ENCODE data around the gene SLC35F2.

Gene SLC35F2

DNA sequence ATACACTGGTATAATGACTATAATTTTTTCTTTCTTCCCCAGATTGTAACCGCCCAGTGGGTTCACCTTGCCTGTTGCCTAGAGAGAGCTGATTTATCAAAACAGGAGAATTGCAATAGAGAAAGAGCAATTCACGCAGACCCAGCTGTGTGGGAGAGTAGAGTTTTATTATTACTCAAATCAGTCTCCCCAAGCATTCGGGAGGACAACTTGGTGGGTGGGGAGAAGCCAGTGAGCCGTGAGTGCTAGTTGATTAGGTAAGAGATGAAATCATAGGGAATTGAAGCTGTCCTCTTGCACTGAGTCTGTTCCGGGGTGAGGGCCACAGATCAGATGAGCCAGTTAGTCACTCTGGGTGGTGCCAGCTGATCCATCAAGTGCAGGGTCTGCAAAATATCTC, 73.2 kb downstream of the SLC35F2 start:
- Histone ChIP-seq H3K9ac (ENCODE audit: low read depth, low read length, poor library complexity, severe bottlenecking) (no peak overlapping the region), H4K20me1 (ENCODE audit: insufficient read depth, low read length, poor library complexity, severe bottlenecking) (no peaks in the 10 kb centered on the region), H3K4me1 (ENCODE audit: insufficient read depth, low read length, poor library complexity, severe bottlenecking) (no peaks in the 10 kb centered on the region), H3K79me2 (ENCODE audit: insufficient read depth, low read length) (no peaks in the 10 kb centered on the region), H3K27me3 (ENCODE audit: insufficient read depth, low read length, poor library complexity, severe bottlenecking) (no peaks in the 10 kb centered on the region), H3K9me2 (replicated peaks; ENCODE audit: low read depth, low read length) (no peaks in the 10 kb centered on the region), H2AFZ (ENCODE audit: low read length) (no peak overlapping the region), H3K9me3 (ENCODE audit: insufficient read depth, low read depth, low read length) (no peaks in the 10 kb centered on the region), H3K36me3 (ENCODE audit: insufficient read depth, low read length) (no peaks in the 10 kb centered on the region), H3F3A (ENCODE audit: low read depth) (no peaks in the 10 kb centered on the region), H3K4me2 (ENCODE audit: low read depth, low read length, poor library complexity, severe bottlenecking) (no peak overlapping the region), H3K4me3 (ENCODE audit: low read length, poor library complexity, severe bottlenecking) (no peak overlapping the region)
- TF ChIP-seq, protein P1, sequence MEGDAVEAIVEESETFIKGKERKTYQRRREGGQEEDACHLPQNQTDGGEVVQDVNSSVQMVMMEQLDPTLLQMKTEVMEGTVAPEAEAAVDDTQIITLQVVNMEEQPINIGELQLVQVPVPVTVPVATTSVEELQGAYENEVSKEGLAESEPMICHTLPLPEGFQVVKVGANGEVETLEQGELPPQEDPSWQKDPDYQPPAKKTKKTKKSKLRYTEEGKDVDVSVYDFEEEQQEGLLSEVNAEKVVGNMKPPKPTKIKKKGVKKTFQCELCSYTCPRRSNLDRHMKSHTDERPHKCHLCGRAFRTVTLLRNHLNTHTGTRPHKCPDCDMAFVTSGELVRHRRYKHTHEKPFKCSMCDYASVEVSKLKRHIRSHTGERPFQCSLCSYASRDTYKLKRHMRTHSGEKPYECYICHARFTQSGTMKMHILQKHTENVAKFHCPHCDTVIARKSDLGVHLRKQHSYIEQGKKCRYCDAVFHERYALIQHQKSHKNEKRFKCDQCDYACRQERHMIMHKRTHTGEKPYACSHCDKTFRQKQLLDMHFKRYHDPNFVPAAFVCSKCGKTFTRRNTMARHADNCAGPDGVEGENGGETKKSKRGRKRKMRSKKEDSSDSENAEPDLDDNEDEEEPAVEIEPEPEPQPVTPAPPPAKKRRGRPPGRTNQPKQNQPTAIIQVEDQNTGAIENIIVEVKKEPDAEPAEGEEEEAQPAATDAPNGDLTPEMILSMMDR (conservative IDR thresholded peaks at IDR 0.05; ENCODE audit: low read length) = no peak
- no peak for TF ChIP-seq EZH2phosphoT487 (IDR thresholded peaks at IDR 0.05; ENCODE audit: borderline replicate concordance)

DNA sequence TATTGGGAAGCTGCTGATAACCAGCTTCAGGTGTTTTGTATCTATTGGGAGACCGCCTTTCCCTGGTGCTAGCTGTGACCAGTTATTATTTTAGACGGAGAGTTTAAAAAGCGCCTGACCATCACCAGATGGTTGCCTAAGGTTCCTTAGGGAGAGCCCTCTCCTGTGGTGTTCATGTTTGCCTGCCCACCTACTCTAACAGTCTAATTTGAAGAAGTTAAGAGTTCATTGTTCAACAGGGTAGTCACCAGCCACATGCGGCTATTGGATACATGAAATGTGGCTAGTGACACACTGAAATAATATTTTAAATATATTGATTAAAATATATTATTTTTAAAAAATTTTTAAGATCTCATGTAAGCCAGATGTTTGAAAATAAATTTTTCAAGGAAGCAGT, 75.5 kb downstream of the SLC35F2 start:
- Histone ChIP-seq H3K4me3 (ENCODE audit: low read length, poor library complexity, severe bottlenecking) (no peak overlapping the region), H3K4me1 (ENCODE audit: insufficient read depth, low read length, poor library complexity, severe bottlenecking) (no peaks in the 10 kb centered on the region), H2AFZ (ENCODE audit: low read length) (no peak overlapping the region), H3K4me2 (ENCODE audit: low read depth, low read length, poor library complexity, severe bottlenecking) (no peak overlapping the region), H3F3A (ENCODE audit: low read depth) (no peaks in the 10 kb centered on the region), H3K36me3 (ENCODE audit: insufficient read depth, low read length) (no peaks in the 10 kb centered on the region), H3K9ac (ENCODE audit: low read depth, low read length, poor library complexity, severe bottlenecking) (no peak overlapping the region), H3K79me2 (ENCODE audit: insufficient read depth, low read length) (no peaks in the 10 kb centered on the region), H3K9me3 (ENCODE audit: insufficient read depth, low read depth, low read length) (no peaks in the 10 kb centered on the region), H3K27me3 (ENCODE audit: insufficient read depth, low read length, poor library complexity, severe bottlenecking) (no peaks in the 10 kb centered on the region), H4K20me1 (ENCODE audit: insufficient read depth, low read length, poor library complexity, severe bottlenecking) (no peaks in the 10 kb centered on the region), H3K9me2 (replicated peaks; ENCODE audit: low read depth, low read length) (no peaks in the 10 kb centered on the region)
- TF ChIP-seq, protein P1 (conservative IDR thresholded peaks at IDR 0.05; ENCODE audit: low read length) = no peak
- TF ChIP-seq EZH2phosphoT487 (IDR thresholded peaks at IDR 0.05; ENCODE audit: borderline replicate concordance) = no peak

DNA sequence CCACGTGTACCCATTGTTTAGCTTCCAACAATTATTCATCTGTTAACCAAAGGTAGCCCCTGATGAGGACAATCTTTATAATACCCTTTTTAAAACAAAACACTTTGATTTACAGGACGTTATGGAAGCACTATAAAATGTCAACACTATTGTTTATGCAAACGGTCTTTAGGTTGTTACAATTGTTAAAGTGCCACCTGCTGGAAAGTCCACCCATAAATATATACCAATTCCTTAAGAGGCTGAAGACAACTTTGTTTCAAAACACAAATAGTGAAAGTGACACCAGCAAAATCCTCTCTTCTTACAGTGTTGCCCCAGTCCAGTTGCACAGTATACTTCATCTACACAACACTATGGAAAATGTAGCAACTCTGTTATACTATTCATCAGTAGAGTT, 77.8 kb downstream of the SLC35F2 start:
- no peaks in the 10 kb centered on the region for H3K79me2 ChIP-seq (ENCODE audit: insufficient read depth, low read length)
- no peaks in the 10 kb centered on the region for H3F3A ChIP-seq (ENCODE audit: low read depth)
- H3K9ac ChIP-seq (ENCODE audit: low read depth, low read length, poor library complexity, severe bottlenecking) = no peak overlapping the region
- no peaks in the 10 kb centered on the region for H3K9me3 ChIP-seq (ENCODE audit: insufficient read depth, low read depth, low read length)
- H4K20me1 ChIP-seq (ENCODE audit: insufficient read depth, low read length, poor library complexity, severe bottlenecking) = no peaks in the 10 kb centered on the region
- H3K4me1 ChIP-seq (ENCODE audit: insufficient read depth, low read length, poor library complexity, severe bottlenecking) = no peaks in the 10 kb centered on the region
- H2AFZ ChIP-seq (ENCODE audit: low read length) = no peak overlapping the region
- TF ChIP-seq, protein P1 (conservative IDR thresholded peaks at IDR 0.05; ENCODE audit: low read length) = peak; percentile 21; the same call in 1 of the 2 replicates
- TF ChIP-seq EZH2phosphoT487 (IDR thresholded peaks at IDR 0.05; ENCODE audit: borderline replicate concordance) = no peak
- no peaks in the 10 kb centered on the region for H3K36me3 ChIP-seq (ENCODE audit: insufficient read depth, low read length)
- no peaks in the 10 kb centered on the region for H3K9me2 ChIP-seq (replicated peaks; ENCODE audit: low read depth, low read length)
- no peak overlapping the region for H3K4me3 ChIP-seq (ENCODE audit: low read length, poor library complexity, severe bottlenecking)
- no peak overlapping the region for H3K4me2 ChIP-seq (ENCODE audit: low read depth, low read length, poor library complexity, severe bottlenecking)
- no peaks in the 10 kb centered on the region for H3K27me3 ChIP-seq (ENCODE audit: insufficient read depth, low read length, poor library complexity, severe bottlenecking)

Data from Loucy (cell line).